ENCODE results near the gene MAMDC4. TPM values are rescaled to one million over a fixed set of nuclear protein-coding genes. Genes with fewer than 3 reads are reported as not detected.

MAMDC4 gene
- total RNA-seq, 1 donor from 2014 or later, result 8.5 TPM

DNA sequence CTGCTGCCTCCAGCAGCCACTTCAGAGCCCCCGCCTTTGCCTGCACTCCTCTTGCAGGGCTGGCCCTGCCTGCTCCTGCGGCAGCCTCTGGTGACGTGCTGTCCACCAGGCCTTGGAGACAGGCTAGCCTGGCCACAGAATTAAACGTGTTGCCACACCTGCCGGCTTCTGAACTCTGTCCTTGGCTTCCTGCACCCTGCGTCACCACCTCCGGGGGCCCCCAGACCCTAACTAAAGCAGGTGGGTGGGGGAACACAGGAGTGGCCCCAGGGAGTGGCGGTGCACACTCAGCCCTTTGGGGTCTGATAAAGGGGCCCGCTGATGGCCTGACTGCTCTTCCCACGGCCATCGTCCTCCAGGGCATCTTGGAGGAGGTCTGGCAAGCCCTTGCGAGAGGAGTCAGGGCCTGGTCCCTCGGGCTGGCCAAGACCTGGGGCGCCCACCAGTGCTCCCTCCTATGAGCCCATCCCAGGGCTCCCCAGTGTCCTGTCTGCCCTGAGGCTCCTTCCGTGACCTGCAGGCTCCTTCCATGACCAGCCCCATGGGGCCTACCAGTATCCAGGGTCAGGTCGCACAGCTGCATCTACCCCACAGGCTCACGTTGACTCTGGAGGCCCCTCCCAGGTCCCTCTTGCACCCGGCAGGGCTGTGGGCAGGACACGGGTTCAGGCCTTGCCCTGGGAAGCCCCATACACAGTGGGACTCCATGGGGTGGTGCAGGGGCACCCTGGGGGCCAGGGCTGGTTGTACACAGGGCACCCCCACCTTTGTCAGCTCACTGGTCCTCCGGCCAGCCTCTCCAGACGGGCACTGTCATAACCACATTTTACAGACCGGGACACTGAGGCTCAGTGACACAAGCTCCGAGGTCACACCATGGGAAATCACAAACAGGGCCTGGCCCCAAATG is 1.0 kb upstream of the MAMDC4 start:
- no peak for FAIRE-seq
- Histone ChIP-seq H3K27me3 (ENCODE audit: insufficient read depth, low read length) (peaks cover 7% of the 10 kb centered on the region), H3K9me3 (ENCODE audit: insufficient read depth, low read depth, low read length) (peaks cover 3% of the 10 kb centered on the region), H3K79me2 (ENCODE audit: insufficient read depth, low read length) (peaks cover 11% of the 10 kb centered on the region), H3K4me3 (ENCODE audit: insufficient read depth, low read depth, low read length) (no peak overlapping the region), H4K20me1 (ENCODE audit: insufficient read depth, low read length) (peaks cover 15% of the 10 kb centered on the region), H3K4me2 (ENCODE audit: low read length) (peak overlapping the region; percentile 100), H2AFZ (ENCODE audit: low read depth, low read length) (no peak overlapping the region), H3K4me1 (ENCODE audit: insufficient read depth, low read length) (peaks cover 9% of the 10 kb centered on the region), H3K27ac (ENCODE audit: low read depth, low read length) (no peak overlapping the region), H3K9ac (ENCODE audit: low read length) (no peak overlapping the region), H3K36me3 (ENCODE audit: insufficient read depth, low read length) (no peaks in the 10 kb centered on the region)
- H3K4me3 Mint-ChIP-seq (ENCODE audit: unreplicated experiment), result peak overlapping the region; percentile 88
- H3K27ac Mint-ChIP-seq (ENCODE audit: unreplicated experiment), result no peak overlapping the region
- TF ChIP-seq EZH2 (IDR thresholded peaks at IDR 0.05; ENCODE audit: insufficient read depth, low read length), result no peak
- TF ChIP-seq, protein P1, sequence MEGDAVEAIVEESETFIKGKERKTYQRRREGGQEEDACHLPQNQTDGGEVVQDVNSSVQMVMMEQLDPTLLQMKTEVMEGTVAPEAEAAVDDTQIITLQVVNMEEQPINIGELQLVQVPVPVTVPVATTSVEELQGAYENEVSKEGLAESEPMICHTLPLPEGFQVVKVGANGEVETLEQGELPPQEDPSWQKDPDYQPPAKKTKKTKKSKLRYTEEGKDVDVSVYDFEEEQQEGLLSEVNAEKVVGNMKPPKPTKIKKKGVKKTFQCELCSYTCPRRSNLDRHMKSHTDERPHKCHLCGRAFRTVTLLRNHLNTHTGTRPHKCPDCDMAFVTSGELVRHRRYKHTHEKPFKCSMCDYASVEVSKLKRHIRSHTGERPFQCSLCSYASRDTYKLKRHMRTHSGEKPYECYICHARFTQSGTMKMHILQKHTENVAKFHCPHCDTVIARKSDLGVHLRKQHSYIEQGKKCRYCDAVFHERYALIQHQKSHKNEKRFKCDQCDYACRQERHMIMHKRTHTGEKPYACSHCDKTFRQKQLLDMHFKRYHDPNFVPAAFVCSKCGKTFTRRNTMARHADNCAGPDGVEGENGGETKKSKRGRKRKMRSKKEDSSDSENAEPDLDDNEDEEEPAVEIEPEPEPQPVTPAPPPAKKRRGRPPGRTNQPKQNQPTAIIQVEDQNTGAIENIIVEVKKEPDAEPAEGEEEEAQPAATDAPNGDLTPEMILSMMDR (IDR thresholded peaks at IDR 0.05; ENCODE audit: insufficient read depth, low read depth, low read length), result no peak
- no peaks in the 10 kb centered on the region for H3K36me3 Mint-ChIP-seq (ENCODE audit: low read depth, unreplicated experiment)
- no peak for DNase-seq (ENCODE audit: low read depth)
- H3K27me3 Mint-ChIP-seq (ENCODE audit: low read depth, unreplicated experiment), result no peaks in the 10 kb centered on the region
- H3K9me3 Mint-ChIP-seq (ENCODE audit: unreplicated experiment), result peaks cover 3% of the 10 kb centered on the region
- peaks cover 2% of the 10 kb centered on the region for H3K4me1 Mint-ChIP-seq (ENCODE audit: low read depth, unreplicated experiment)

DNA sequence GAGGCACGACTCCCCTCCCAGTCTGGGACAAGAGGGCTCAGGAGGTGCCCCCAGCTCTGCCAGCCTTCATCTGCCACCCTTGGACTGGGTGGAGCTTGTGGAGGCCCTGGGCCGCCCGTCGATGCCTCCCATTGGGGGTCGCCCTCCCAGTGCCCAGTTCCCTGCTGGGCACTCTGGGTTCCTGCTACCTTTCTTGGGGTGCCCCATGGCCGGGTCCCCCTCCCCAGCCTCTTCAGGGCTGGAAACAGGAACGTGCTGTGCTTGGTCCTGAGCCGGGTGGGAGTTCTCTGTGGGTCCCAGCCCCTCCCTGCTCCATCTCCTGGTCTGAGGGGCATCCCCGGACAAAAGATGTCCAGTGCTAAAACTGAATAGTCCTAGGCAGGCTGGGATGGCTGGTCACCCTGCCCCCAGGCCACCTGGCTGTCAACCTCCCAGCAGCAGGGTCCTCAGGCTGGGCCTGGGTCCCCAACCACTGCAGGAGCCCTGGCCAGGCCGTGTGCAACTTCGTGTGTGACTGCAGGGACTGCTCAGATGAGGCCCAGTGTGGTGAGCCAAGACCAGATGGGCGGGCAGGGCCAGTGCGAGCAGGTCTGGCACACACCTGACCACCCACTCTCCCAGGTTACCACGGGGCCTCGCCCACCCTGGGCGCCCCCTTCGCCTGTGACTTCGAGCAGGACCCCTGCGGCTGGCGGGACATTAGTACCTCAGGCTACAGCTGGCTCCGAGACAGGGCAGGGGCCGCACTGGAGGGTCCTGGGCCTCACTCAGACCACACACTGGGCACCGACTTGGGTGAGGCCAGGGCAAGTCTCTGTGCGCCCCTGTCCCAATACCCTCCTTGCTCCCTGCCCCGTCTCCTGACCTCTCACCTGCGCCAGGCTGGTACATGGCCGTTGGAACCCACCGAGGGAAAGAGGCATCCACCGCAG is 784 bp downstream of the MAMDC4 start:
- TF ChIP-seq EZH2 (IDR thresholded peaks at IDR 0.05; ENCODE audit: insufficient read depth, low read length), result no peak
- TF ChIP-seq, protein P1 (IDR thresholded peaks at IDR 0.05; ENCODE audit: insufficient read depth, low read depth, low read length), result no peak
- no peak for DNase-seq (ENCODE audit: low read depth)

More for the DNA sequence above, 784 bp downstream of the MAMDC4 start:
- H3K27me3 Mint-ChIP-seq (ENCODE audit: low read depth, unreplicated experiment), result no peaks in the 10 kb centered on the region
- H3K27ac Mint-ChIP-seq (ENCODE audit: unreplicated experiment), result no peak overlapping the region
- peaks cover 11% of the 10 kb centered on the region for H3K79me2 ChIP-seq (ENCODE audit: insufficient read depth, low read length)
- H4K20me1 ChIP-seq (ENCODE audit: insufficient read depth, low read length), result peaks cover 20% of the 10 kb centered on the region
- H2AFZ ChIP-seq (ENCODE audit: low read depth, low read length), result no peak overlapping the region
- H3K36me3 Mint-ChIP-seq (ENCODE audit: low read depth, unreplicated experiment), result no peaks in the 10 kb centered on the region
- no peak overlapping the region for H3K4me2 ChIP-seq (ENCODE audit: low read length)
- no peak overlapping the region for H3K9ac ChIP-seq (ENCODE audit: low read length)
- no peaks in the 10 kb centered on the region for H3K9me3 Mint-ChIP-seq (ENCODE audit: unreplicated experiment)
- H3K4me3 Mint-ChIP-seq (ENCODE audit: unreplicated experiment), result no peak overlapping the region
- peaks cover 9% of the 10 kb centered on the region for H3K4me1 ChIP-seq (ENCODE audit: insufficient read depth, low read length)
- H3K4me3 ChIP-seq (ENCODE audit: insufficient read depth, low read depth, low read length), result no peak overlapping the region
- no peak for FAIRE-seq
- H3K27ac ChIP-seq (ENCODE audit: low read depth, low read length), result no peak overlapping the region
- H3K27me3 ChIP-seq (ENCODE audit: insufficient read depth, low read length), result no peaks in the 10 kb centered on the region
- H3K9me3 ChIP-seq (ENCODE audit: insufficient read depth, low read depth, low read length), result no peaks in the 10 kb centered on the region
- no peaks in the 10 kb centered on the region for H3K36me3 ChIP-seq (ENCODE audit: insufficient read depth, low read length)
- H3K4me1 Mint-ChIP-seq (ENCODE audit: low read depth, unreplicated experiment), result peaks cover 2% of the 10 kb centered on the region
